ENCODE measurements around the gene BABAM1.

DNA sequence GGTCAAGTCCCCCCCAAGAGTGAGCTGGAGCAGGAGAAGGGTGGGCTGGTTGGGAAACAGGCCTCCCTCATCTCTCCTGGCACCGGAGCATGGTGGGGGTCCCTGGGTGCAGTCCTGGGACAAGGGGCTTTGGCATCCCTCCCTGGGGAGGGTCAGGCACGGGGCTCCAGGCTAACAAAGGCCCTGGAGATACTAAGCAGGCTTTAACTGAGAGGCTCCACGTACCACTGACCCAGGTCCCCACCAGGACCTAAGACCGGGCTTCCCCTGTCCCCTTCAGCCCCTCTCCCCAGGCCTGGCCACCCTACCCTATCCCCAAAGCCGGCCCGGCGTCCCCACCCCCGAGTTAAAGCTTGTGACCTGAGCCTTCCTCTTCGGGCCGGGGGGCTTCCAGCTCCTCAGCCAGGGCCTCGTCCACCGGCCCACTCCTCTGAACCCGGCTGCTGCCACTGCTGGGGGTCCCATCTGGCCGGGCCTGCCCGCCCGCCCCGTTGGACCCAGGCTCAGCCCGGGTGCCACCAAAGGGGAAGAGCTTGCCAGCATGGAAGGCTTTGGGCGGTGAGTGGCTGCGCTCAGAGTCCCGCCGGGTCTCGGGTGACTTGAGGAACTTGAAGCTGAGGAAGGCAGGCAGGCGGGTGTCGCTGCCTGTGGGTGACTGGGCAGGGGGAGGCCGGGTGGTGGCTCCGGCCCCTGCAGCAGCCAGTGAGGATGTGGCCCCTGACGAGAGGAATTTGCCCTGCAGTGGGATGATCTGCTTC lies 57.3 kb downstream of the BABAM1 start:
- TF ChIP-seq, protein P1, sequence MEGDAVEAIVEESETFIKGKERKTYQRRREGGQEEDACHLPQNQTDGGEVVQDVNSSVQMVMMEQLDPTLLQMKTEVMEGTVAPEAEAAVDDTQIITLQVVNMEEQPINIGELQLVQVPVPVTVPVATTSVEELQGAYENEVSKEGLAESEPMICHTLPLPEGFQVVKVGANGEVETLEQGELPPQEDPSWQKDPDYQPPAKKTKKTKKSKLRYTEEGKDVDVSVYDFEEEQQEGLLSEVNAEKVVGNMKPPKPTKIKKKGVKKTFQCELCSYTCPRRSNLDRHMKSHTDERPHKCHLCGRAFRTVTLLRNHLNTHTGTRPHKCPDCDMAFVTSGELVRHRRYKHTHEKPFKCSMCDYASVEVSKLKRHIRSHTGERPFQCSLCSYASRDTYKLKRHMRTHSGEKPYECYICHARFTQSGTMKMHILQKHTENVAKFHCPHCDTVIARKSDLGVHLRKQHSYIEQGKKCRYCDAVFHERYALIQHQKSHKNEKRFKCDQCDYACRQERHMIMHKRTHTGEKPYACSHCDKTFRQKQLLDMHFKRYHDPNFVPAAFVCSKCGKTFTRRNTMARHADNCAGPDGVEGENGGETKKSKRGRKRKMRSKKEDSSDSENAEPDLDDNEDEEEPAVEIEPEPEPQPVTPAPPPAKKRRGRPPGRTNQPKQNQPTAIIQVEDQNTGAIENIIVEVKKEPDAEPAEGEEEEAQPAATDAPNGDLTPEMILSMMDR (IDR thresholded peaks at IDR 0.05): no peak
- no peak for TF ChIP-seq POLR2A (IDR thresholded peaks at IDR 0.05)
